Muscle of leg (tissue), 11 donors: ENCODE data around the gene ITPRID2. TPM values are rescaled to one million over a fixed set of nuclear protein-coding genes. Genes with fewer than 3 reads are reported as not detected.
A peak's percentile ranks its signal among the peaks of the same experiment; 100 is the strongest.
"Not testable (repeated sequence)": the region's sequence is repeated elsewhere in the genome, so short reads cannot be mapped to it uniquely, and the experiment has no call there.

Experiments used
- DNase-seq: peaks from one replicate; pipeline ENCODE4 v3.0.0; 2013
- H3K27ac ChIP-seq: one replicate; pipeline ENCODE4 v1.5.1; 2013; ENCODE audit warnings: mild to moderate bottlenecking, low read length, control low read depth
- H3K27me3 ChIP-seq: one replicate; pipeline ENCODE4 v1.6.1; 2013; ENCODE audit warnings: low read length; ENCODE audit not compliant: control insufficient read depth, insufficient read depth
- H3K36me3 ChIP-seq: one replicate; pipeline ENCODE4 v1.6.1; 2013; ENCODE audit warnings: low read length; ENCODE audit not compliant: control insufficient read depth, insufficient read depth
- H3K4me1 ChIP-seq: one replicate; pipeline ENCODE4 v1.6.1; 2013; ENCODE audit warnings: low read length; ENCODE audit not compliant: control insufficient read depth, insufficient read depth
- H3K4me3 ChIP-seq: one replicate; pipeline ENCODE4 v1.5.1; 2013; ENCODE audit warnings: low read length, control low read depth
- H3K9me3 ChIP-seq: replicated peaks from 2 replicates; pipeline ENCODE4 v1.6.1; 2013; ENCODE audit warnings: low read depth, low read length; ENCODE audit not compliant: control insufficient read depth
- WGBS: methylation state at CpG from one replicate; pipeline ENCODE4 v1.1.5; 2013; ENCODE audit warnings: missing lambda C conversion rate; ENCODE audit not compliant: insufficient coverage; 5-methylcytosine and 5-hydroxymethylcytosine counted together
- polyA plus RNA-seq, 8 donors: library from polyadenylated mRNA; unstranded; fragments of 120-200 nt; gene quantifications; one replicate each; pipeline versions ENCODE4 v1.2.1 to v1.2.3, GENCODE V29; 2013; ENCODE audit warnings: inconsistent platforms in 1 of 8, low replicate concordance in 1 of 8; ENCODE audit not compliant: insufficient read length in 8 of 8, insufficient read depth in 1 of 8
- total RNA-seq: library from RNA; stranded (reverse); fragments of 120-200 nt; gene quantifications from one replicate; pipeline ENCODE4 v1.2.4, GENCODE V29; 2013

ITPRID2 gene
- total and polyA plus RNA-seq, 9 donors = 44.2 to 68.8 (median 49.7) TPM

GRCh38 chr2:181944914-181945291 is 53.4 kb downstream of the ITPRID2 start:
- Histone ChIP-seq H3K4me1 (no peaks in the 10 kb centered on the region), H3K36me3 (no peaks in the 10 kb centered on the region)
- no CpG with 5 or more reads among the region's 8 CpGs for WGBS

GRCh38 chr2:181946444-181947127 is 55.1 kb downstream of the ITPRID2 start:
- Histone ChIP-seq H3K36me3 (no peaks in the 10 kb centered on the region), H3K4me1 (no peaks in the 10 kb centered on the region), H3K9me3 (no peaks in the 10 kb centered on the region), H3K4me3 (no peak overlapping the region), H3K27ac (no peak overlapping the region), H3K27me3 (no peaks in the 10 kb centered on the region)
- DNase-seq = no peak
- no CpG with 5 or more reads among the region's 1 CpG for WGBS

More at GRCh38 chr2:181944914-181945291, 53.4 kb downstream of the ITPRID2 start:
- Histone ChIP-seq H3K27me3 (no peaks in the 10 kb centered on the region), H3K27ac (no peak overlapping the region), H3K9me3 (no peaks in the 10 kb centered on the region), H3K4me3 (no peak overlapping the region)
- no peak for DNase-seq

- H3K27ac ChIP-seq = no peak overlapping the region
- H3K27me3 ChIP-seq = no peaks in the 10 kb centered on the region
- no peaks in the 10 kb centered on the region for H3K4me1 ChIP-seq
Measured at GRCh38 chr2:181947273-181947672, 55.7 kb downstream of the ITPRID2 start.

GRCh38 chr2:181948227-181948626 is 56.7 kb downstream of the ITPRID2 start:
- no peaks in the 10 kb centered on the region for H3K27me3 ChIP-seq
- H3K36me3 ChIP-seq = no peaks in the 10 kb centered on the region
- no peak overlapping the region for H3K27ac ChIP-seq
- H3K9me3 ChIP-seq = no peaks in the 10 kb centered on the region
- H3K4me1 ChIP-seq = no peaks in the 10 kb centered on the region
- H3K4me3 ChIP-seq = no peak overlapping the region
- no peak for DNase-seq
- no CpG with 5 or more reads among the region's 2 CpGs for WGBS

More at GRCh38 chr2:181947273-181947672, 55.7 kb downstream of the ITPRID2 start:
- H3K4me3 ChIP-seq = no peak overlapping the region
- H3K9me3 ChIP-seq = no peaks in the 10 kb centered on the region
- H3K36me3 ChIP-seq = no peaks in the 10 kb centered on the region
- no peak for DNase-seq

- H3K27ac ChIP-seq = no peak overlapping the region
- H3K27me3 ChIP-seq = no peaks in the 10 kb centered on the region
- H3K36me3 ChIP-seq = no peaks in the 10 kb centered on the region
- H3K9me3 ChIP-seq = no peaks in the 10 kb centered on the region
- H3K4me1 ChIP-seq = no peaks in the 10 kb centered on the region
- H3K4me3 ChIP-seq = no peak overlapping the region
- DNase-seq = no peak
Measured at GRCh38 chr2:181949047-181949446, 57.5 kb downstream of the ITPRID2 start.

GRCh38 chr2:181952404-181953226 is 61.1 kb downstream of the ITPRID2 start:
- Histone ChIP-seq H3K27me3 (no peaks in the 10 kb centered on the region), H3K36me3 (no peaks in the 10 kb centered on the region), H3K27ac (no peak overlapping the region), H3K4me3 (no peak overlapping the region), H3K4me1 (no peaks in the 10 kb centered on the region), H3K9me3 (no peaks in the 10 kb centered on the region)
- WGBS = no CpG with 5 or more reads among the region's 1 CpG
- no peak for DNase-seq

- no peaks in the 10 kb centered on the region for H3K9me3 ChIP-seq
- DNase-seq = peak; percentile 72
- H3K4me1 ChIP-seq = no peaks in the 10 kb centered on the region
- no peak overlapping the region for H3K27ac ChIP-seq
- H3K36me3 ChIP-seq = no peaks in the 10 kb centered on the region
- WGBS = 0% methylated on average over 10 of the region's 19 CpGs
- H3K4me3 ChIP-seq = peak overlapping the region; percentile 18
- no peaks in the 10 kb centered on the region for H3K27me3 ChIP-seq
Measured at GRCh38 chr2:181953881-181954537, 62.5 kb downstream of the ITPRID2 start.

- WGBS = no CpG with 5 or more reads among the region's 4 CpGs
- no peak overlapping the region for H3K4me3 ChIP-seq
Measured at GRCh38 chr2:181954538-181954883, 63.0 kb downstream of the ITPRID2 start.

GRCh38 chr2:181955010-181955409 is 63.5 kb downstream of the ITPRID2 start:
- H3K4me1 ChIP-seq = no peaks in the 10 kb centered on the region
- DNase-seq = no peak
- H3K4me3 ChIP-seq = no peak overlapping the region
- no peak overlapping the region for H3K27ac ChIP-seq
- no peaks in the 10 kb centered on the region for H3K36me3 ChIP-seq
- no peaks in the 10 kb centered on the region for H3K9me3 ChIP-seq
- no CpG with 5 or more reads among the region's 1 CpG for WGBS
- no peaks in the 10 kb centered on the region for H3K27me3 ChIP-seq

More at GRCh38 chr2:181954538-181954883, 63.0 kb downstream of the ITPRID2 start:
- H3K27me3 ChIP-seq = no peaks in the 10 kb centered on the region
- DNase-seq = peak; percentile 4
- no peaks in the 10 kb centered on the region for H3K9me3 ChIP-seq
- no peaks in the 10 kb centered on the region for H3K36me3 ChIP-seq
- H3K4me1 ChIP-seq = no peaks in the 10 kb centered on the region
- H3K27ac ChIP-seq = no peak overlapping the region

- not testable (repeated sequence) for H3K4me1 ChIP-seq, H3K27ac ChIP-seq, H3K36me3 ChIP-seq, H3K4me3 ChIP-seq, DNase-seq, H3K9me3 ChIP-seq, H3K27me3 ChIP-seq
- WGBS = no CpG with 5 or more reads among the region's 3 CpGs
Measured at GRCh38 chr2:181955866-181956265, 64.3 kb downstream of the ITPRID2 start.
